ENCODE data around the gene TOX2.
A peak's percentile ranks its signal among the peaks of the same experiment; 100 is the strongest.

The TOX2 gene

DNA sequence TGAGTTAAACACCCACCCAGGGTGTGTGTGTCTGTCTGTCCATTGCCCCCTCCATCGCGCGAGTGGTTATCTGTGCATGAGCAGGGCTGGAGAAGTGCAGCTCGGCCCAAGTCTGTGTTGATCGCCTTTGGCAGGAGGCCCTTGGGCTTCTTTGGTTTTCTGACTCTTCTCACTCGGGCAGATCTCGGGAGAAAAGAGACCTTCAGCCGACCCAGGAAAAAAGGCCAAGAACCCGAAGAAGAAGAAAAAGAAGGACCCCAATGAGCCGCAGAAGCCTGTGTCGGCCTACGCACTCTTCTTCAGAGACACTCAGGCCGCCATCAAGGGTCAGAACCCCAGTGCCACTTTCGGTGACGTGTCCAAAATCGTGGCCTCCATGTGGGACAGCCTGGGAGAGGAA is 139.5 kb downstream of the TOX2 start:
- no peak for TF ChIP-seq CTCF (IDR thresholded peaks at IDR 0.05; ENCODE audit: borderline replicate concordance, insufficient read depth, low read depth, low read length)
- H3K4me3 ChIP-seq (ENCODE audit: low read depth, low read length): no peak overlapping the region

GRCh38 chr20:44054849-44055248 is 140.2 kb downstream of the TOX2 start:
- no peak for TF ChIP-seq CTCF (IDR thresholded peaks at IDR 0.05; ENCODE audit: borderline replicate concordance, insufficient read depth, low read depth, low read length)
- no peak overlapping the region for H3K4me3 ChIP-seq (ENCODE audit: low read depth, low read length)

- peak; percentile 29; the same call in 1 of the 2 replicates for TF ChIP-seq CTCF (IDR thresholded peaks at IDR 0.05; ENCODE audit: borderline replicate concordance, insufficient read depth, low read depth, low read length)
- no peak overlapping the region for H3K4me3 ChIP-seq (ENCODE audit: low read depth, low read length)
These were observed 141.5 kb downstream of the TOX2 start for GRCh38 chr20:44056010-44056698.

DNA sequence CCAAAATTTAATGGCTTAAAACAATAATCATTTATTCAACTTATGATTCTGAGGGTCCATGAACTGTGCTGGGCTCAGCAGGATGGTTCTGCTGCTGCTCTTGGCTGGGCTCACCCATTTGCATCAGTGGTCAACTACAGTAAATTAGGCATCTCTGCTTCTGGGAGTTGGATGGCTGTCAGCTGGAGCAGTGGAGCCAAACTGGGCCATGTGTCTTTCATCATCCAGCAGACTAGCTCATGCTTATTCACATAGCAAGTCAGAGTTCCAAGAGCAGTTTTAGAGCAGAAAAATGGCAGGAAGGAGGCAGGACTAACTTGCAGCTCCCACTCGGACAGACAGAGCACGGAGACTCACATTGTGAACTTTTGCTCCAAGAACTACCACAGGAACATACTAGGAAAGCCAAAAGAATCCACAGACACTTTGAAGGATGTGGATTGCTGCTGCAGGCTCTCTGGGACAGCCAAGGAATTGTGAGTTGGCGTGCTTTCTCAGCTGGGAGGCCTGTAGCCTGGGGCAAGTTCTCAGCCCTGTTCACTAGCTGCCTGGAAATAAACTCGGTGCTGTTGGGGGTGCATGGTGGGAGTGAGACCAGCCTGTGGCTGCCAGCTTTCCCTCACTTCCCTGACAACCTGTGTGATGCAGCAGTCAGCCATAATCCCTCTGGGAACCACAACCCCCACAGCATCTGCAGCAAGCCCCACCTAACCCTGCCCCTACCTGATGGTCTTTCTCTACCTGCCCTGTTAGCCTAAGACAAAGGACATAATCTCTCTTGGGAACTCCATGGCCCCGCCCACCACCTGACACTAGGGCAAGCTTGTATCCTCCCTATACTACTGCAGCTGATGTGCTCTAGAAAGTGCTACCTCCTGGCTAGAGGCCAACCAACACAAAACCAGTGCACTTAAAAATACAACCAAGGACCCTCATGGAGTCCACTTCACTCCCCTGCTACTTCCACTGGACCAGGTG is 143.3 kb downstream of the TOX2 start:
- H3K4me3 ChIP-seq (ENCODE audit: low read depth, low read length): no peak overlapping the region
- no peak for TF ChIP-seq CTCF (IDR thresholded peaks at IDR 0.05; ENCODE audit: borderline replicate concordance, insufficient read depth, low read depth, low read length)

GRCh38 chr20:44064501-44065400 is 150.1 kb downstream of the TOX2 start:
- no peak for TF ChIP-seq CTCF (IDR thresholded peaks at IDR 0.05; ENCODE audit: borderline replicate concordance, insufficient read depth, low read depth, low read length)
- H3K4me3 ChIP-seq (ENCODE audit: low read depth, low read length): no peak overlapping the region

DNA sequence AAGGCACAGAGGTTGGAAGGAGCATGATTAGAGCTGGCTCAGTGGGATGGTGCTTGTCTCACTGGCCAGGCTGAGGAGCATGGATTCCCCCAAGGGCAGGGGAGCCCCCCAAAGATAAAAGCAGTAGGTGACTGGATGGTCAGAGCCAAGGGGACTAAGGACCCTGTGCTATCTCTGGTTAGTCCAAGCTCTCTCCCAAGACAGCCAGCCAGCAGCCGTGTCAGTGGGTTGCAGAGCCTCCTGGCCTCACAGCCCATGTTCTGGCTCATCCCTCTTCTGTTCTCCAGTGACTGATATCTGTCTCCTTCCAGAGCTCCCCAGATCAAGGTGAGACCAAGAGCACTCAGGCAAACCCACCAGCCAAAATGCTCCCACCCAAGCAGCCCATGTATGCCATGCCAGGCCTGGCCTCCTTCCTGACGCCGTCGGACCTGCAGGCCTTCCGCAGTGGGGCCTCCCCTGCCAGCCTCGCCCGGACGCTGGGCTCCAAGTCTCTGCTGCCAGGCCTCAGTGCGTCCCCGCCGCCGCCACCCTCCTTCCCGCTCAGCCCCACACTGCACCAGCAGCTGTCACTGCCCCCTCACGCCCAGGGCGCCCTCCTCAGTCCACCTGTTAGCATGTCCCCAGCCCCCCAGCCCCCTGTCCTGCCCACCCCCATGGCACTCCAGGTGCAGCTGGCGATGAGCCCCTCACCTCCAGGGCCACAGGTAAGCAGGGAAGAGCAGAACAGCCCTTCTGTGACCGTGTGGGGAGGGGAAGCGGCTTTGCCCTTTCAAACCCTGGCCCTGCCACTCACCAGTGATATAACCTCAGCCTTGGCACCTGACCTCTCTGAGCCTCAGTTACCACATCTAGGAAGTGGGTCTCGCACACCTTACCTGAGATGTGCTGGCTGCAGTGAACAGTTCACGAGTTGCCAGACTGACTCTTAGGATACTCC is 151.0 kb downstream of the TOX2 start:
- no peak for TF ChIP-seq CTCF (IDR thresholded peaks at IDR 0.05; ENCODE audit: borderline replicate concordance, insufficient read depth, low read depth, low read length)

More for the DNA sequence above, 151.0 kb downstream of the TOX2 start:
- no peak overlapping the region for H3K4me3 ChIP-seq (ENCODE audit: low read depth, low read length)

Data from GM12875 (cell line).